22Rv1 (cell line): ENCODE data around the gene POLR3A.

Source experiments
- CTCF ChIP-seq: fragments of 450-650 bp; IDR thresholded peaks from 2 replicates; pipeline ENCODE4 v1.5.1; 2017; ENCODE audit warnings: mild to moderate bottlenecking
- ZFX ChIP-seq: fragments of 450-650 bp; IDR thresholded peaks from 2 replicates; pipeline ENCODE4 v1.6.1; 2017; ENCODE audit warnings: antibody characterized with exemption, borderline replicate concordance

DNA sequence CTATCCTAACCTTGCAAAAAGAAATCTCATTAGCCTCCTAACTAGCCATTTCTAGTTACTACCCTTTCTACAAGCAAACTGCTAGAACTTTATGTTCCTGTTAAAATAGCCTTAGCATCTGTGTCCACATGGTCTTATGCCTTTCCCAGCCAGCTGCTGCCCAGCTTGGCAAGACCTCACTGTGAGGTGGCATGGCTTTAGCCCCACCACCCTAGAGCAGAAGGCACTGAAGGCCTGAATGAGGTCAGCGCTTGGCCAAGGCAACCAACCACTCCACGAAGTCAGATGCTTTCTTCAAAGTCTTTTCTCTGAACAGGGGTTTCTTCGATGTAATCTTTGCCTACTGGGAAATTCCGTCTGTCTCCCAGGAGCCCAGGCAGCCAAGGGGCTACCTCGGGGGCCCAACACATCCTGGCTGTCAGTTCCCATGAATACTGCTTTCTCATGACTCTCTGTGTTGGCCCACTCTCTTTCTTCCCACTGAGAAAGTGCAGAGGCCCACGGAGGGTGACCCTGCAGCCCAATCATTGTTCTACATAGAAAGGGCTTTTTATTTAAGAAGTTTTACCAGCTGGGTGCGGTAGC, 41.6 kb downstream of the POLR3A start:
- TF ChIP-seq CTCF: no peak
- TF ChIP-seq ZFX: no peak
